CD14-positive monocyte (primary cell): ENCODE results near the gene ZNF778. TPM values are rescaled to one million over a fixed set of nuclear protein-coding genes. Genes with fewer than 3 reads are reported as not detected.

Source experiments
- DNase-seq, 3 donors: peaks; one replicate each; pipeline ENCODE4 v3.0.0-alpha.2; 2011 to 2022
- H2AFZ ChIP-seq: 2 replicates; pipeline ENCODE4 v1.6.0; 2012; ENCODE audit warnings: mild to moderate bottlenecking, low read depth, low read length, inconsistent platforms; ENCODE audit not compliant: insufficient read depth, poor library complexity, severe bottlenecking
- H3K27ac ChIP-seq, 2 donors: 1 replicate in 1 of 2; 2 replicates in 1 of 2; pipeline ENCODE4 v1.5.1; 2012 to 2013; ENCODE audit warnings: low read length in 2 of 2, control low read depth in 1 of 2, inconsistent platforms in 1 of 2, low read depth in 1 of 2, mild to moderate bottlenecking in 1 of 2
- H3K27me3 ChIP-seq, 2 donors: one replicate each; pipeline versions ENCODE4 v1.6.0 to v1.6.1; 2011 to 2013; ENCODE audit warnings: low read length in 2 of 2; ENCODE audit not compliant: control insufficient read depth in 2 of 2, insufficient read depth in 2 of 2
- H3K36me3 ChIP-seq, 2 donors: replicated peaks in 1 of 2; 1 replicate in 1 of 2; 2 replicates in 1 of 2; pipeline versions ENCODE4 v1.5.1 to v1.6.1; 2012 to 2013; ENCODE audit warnings: low read length in 2 of 2, control low read depth in 1 of 2, inconsistent platforms in 1 of 2, mild to moderate bottlenecking in 1 of 2; ENCODE audit not compliant: insufficient read depth in 2 of 2, control insufficient read depth in 1 of 2
- H3K4me1 ChIP-seq, 2 donors: 1 replicate in 1 of 2; 2 replicates in 1 of 2; pipeline versions ENCODE4 v1.5.1 to v1.6.1; 2012 to 2013; ENCODE audit warnings: low read length in 2 of 2, control low read depth in 1 of 2, inconsistent platforms in 1 of 2, mild to moderate bottlenecking in 1 of 2, moderate library complexity in 1 of 2; ENCODE audit not compliant: insufficient read depth in 2 of 2, control insufficient read depth in 1 of 2
- H3K4me2 ChIP-seq: replicated peaks from 2 replicates; pipeline ENCODE3; 2012; ENCODE audit warnings: low read length, moderate library complexity, mild to moderate bottlenecking; ENCODE audit not compliant: poor library complexity, severe bottlenecking; ENCODE audit errors: extremely low read depth
- H3K4me3 ChIP-seq, 3 experiments: fragments of 200-600 bp in 1 of 3; sonication (generic) in 1 of 3; replicated peaks in 1 of 3; 1 replicate in 2 of 3; 2 replicates in 1 of 3; pipeline ENCODE4 v1.5.1; 2011 to 2013; ENCODE audit warnings: low read length in 3 of 3, mild to moderate bottlenecking in 3 of 3, control low read depth in 2 of 3, low read depth in 2 of 3, inconsistent platforms in 1 of 3, moderate library complexity in 1 of 3
- H3K79me2 ChIP-seq: 2 replicates; pipeline ENCODE4 v1.6.0; 2012; ENCODE audit warnings: mild to moderate bottlenecking, control low read depth, inconsistent platforms, low read length, moderate library complexity; ENCODE audit not compliant: insufficient read depth
- H3K9ac ChIP-seq: 2 replicates; pipeline ENCODE4 v1.6.0; 2017; ENCODE audit warnings: low read length, mild to moderate bottlenecking; ENCODE audit not compliant: insufficient read depth, poor library complexity, severe bottlenecking
- H3K9me3 ChIP-seq, 2 donors: replicated peaks in 1 of 2; 1 replicate in 1 of 2; 2 replicates in 1 of 2; pipeline versions ENCODE4 v1.5.1 to v1.6.1; 2012 to 2013; ENCODE audit warnings: low read length in 2 of 2, control low read depth in 1 of 2; ENCODE audit not compliant: control insufficient read depth in 1 of 2, insufficient read depth in 1 of 2
- H4K20me1 ChIP-seq: 2 replicates; pipeline ENCODE4 v1.6.0; 2012; ENCODE audit warnings: mild to moderate bottlenecking, low read length, control low read depth, moderate library complexity; ENCODE audit not compliant: insufficient read depth
- H3K27ac Mint-ChIP-seq, 7 donors: one replicate each; pipeline ENCODE4 v1.8.0; 2020; ENCODE audit warnings: mild to moderate bottlenecking in 7 of 7, mixed read lengths in 7 of 7, moderate library complexity in 6 of 7, inconsistent platforms in 2 of 7
- H3K27me3 Mint-ChIP-seq, 3 donors: one replicate each; pipeline ENCODE4 v1.8.0; 2021 to 2022; ENCODE audit warnings: low read depth in 3 of 3, mild to moderate bottlenecking in 3 of 3, mixed read lengths in 3 of 3, moderate library complexity in 3 of 3, inconsistent platforms in 1 of 3
- H3K36me3 Mint-ChIP-seq, 2 donors: one replicate each; pipeline ENCODE4 v1.8.0; 2020; ENCODE audit warnings: mixed read lengths in 2 of 2, inconsistent platforms in 1 of 2, mild to moderate bottlenecking in 1 of 2
- H3K4me1 Mint-ChIP-seq: one replicate; pipeline ENCODE4 v1.8.0; 2020; ENCODE audit warnings: mild to moderate bottlenecking, mixed read lengths
- H3K4me3 Mint-ChIP-seq, 2 donors: one replicate each; pipeline ENCODE4 v1.8.0; 2020; ENCODE audit warnings: mild to moderate bottlenecking in 2 of 2, mixed read lengths in 2 of 2, moderate library complexity in 1 of 2
- H3K9me3 Mint-ChIP-seq, 7 donors: one replicate each; pipeline ENCODE4 v1.8.0; 2020 to 2022; ENCODE audit warnings: mixed read lengths in 7 of 7, mild to moderate bottlenecking in 6 of 7, moderate library complexity in 6 of 7, inconsistent platforms in 2 of 7
- WGBS: methylation state at CpG from one replicate; pipeline ENCODE4 v1.1.5; 2013; ENCODE audit warnings: missing lambda C conversion rate; ENCODE audit not compliant: insufficient coverage; 5-methylcytosine and 5-hydroxymethylcytosine counted together
- intact Hi-C, 2 donors: fragments of 100-400 bp; cut with micrococcal nuclease; formaldehyde crosslinking; loops; one replicate each; pipeline versions ENCODE4 v1.15.0 to v1.15.1; 2023
- polyA minus RNA-seq: library from RNA; depleted of rRNA, polyadenylated mRNA; stranded (reverse); fragments of >200 nt; gene quantifications from 2 replicates; pipeline ENCODE4 v1.2.3, GENCODE V29; 2012
- polyA plus RNA-seq, 3 donors: library from polyadenylated mRNA; depleted of rRNA in 1 of 3; unstranded in 2 of 3; stranded (reverse) in 1 of 3; fragments of 300-500 nt in 2 of 3; fragments of >200 nt in 1 of 3; fragmentation: Illumina TruSeq in 2 of 3; gene quantifications; 1 replicate in 2 of 3; 2 replicates in 1 of 3; pipeline ENCODE4 v1.2.3, GENCODE V29; 2012 to 2021
- total RNA-seq, 12 experiments: library from RNA in 1 of 12; stranded (reverse) in 1 of 12; fragments of 120-200 nt in 1 of 12; gene quantifications; one replicate each; pipeline ENCODE4 v1.2.4 and lab custom pipeline; 2013 to 2026; ENCODE audit warnings: mixed read lengths in 6 of 12, inconsistent platforms in 1 of 12
- TF ChIP-seq, protein P1 (sequence below): fragments of 200-600 bp; IDR thresholded peaks from one replicate; pipeline ENCODE4 v1.8.0; 2022; ENCODE audit warnings: antibody characterized with exemption, mild to moderate bottlenecking

Gene ZNF778
- 4.0 TPM for total RNA-seq (2013)
- polyA plus RNA-seq (1 to 10 TPM in 1 of 3 donors, under 1 TPM in 2; 0.51 to 9.0 (median 0.60) TPM), polyA minus RNA-seq (2.2 and 3.5 TPM in 2 replicates), total RNA-seq (lab: John Stamatoyannopoulos, UW) (2.7 to 14.5 (median 7.3) reads per million in 11 experiments)

DNA sequence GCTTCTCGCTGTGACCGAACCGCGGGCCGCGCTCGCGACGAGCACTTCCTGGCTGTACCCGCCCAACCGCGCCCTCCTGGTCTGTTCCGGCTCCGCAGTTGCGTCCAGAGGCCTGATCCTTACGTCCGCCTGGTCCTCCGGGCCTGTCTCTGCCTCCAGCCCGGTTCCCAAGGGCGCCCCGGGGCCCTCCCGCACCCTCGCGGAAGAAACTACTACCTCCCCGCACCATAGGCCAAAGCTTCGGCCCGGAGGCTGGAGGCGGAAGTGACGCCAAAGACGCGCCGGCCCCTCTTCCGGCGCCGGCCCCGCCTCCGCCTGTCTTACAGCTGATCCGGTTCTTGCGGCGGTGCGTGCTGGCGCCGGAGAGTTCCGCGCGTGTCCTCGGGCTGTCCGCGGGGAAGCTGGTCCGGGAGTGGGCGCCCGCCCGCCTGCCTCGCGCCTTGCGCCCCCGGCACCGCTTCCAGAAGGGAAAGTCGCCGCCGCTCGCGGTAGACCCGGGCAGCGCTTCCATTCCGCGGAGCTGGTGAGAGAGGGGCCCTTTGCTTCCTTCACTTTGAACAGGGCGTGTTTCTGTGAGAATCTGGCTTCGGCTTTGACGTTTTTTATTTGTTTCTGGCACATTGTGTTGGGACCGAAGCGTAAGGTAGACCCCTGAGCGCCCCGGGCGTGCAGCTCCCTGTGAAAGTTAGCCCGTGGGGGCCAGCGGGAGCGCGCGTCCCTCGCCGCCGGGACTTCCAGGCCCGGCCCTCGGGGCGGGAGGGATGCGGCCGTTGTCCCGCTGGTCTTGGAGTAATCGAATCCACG, at the start of gene ZNF778:
Gene ZNF778, plus strand, starts transcription at position 316 of the 804 bp plus-strand sequence. CDS start 3,425 bp downstream, outside the sequence.
- H3K4me2 ChIP-seq: peak within 1 kb of the TSS; percentile 89
- no peaks in the 10 kb centered on the region for H3K9me3 ChIP-seq
- peaks cover 14% of the 10 kb centered on the region for H4K20me1 ChIP-seq
- under 1% methylated on average over 88 of the region's 91 CpGs for WGBS
- peaks cover 20 to 22% of the 10 kb centered on the region in 2 donors for H3K36me3 ChIP-seq
- peaks cover 0 to 2% (median 0%) of the 10 kb centered on the region in 7 donors for H3K9me3 Mint-ChIP-seq
- peaks cover 15 to 25% of the 10 kb centered on the region in 2 donors for H3K36me3 Mint-ChIP-seq
- H3K27ac ChIP-seq: peak within 1 kb of the TSS; percentile 68 to 94
- peak within 1 kb of the TSS; percentile 88 to 91 for H3K4me3 Mint-ChIP-seq
- peaks cover 16 to 19% of the 10 kb centered on the region in 2 donors for H3K4me1 ChIP-seq
- DNase-seq: peak; percentile 84 to 87 (median 87)
- peak within 1 kb of the TSS; percentile 56 to 93 (median 61) for H3K4me3 ChIP-seq
- peak within 1 kb of the TSS; percentile 89 for H2AFZ ChIP-seq
- peak within 1 kb of the TSS; percentile 90 to 97 (median 93) for H3K27ac Mint-ChIP-seq
- peaks cover 17% of the 10 kb centered on the region for H3K4me1 Mint-ChIP-seq
- H3K27me3 ChIP-seq: no peaks in the 10 kb centered on the region
- intact Hi-C loops: loop anchor here (2.0 to 10.0 kb wide), 5 partner anchors 275 to 481 kb away; partner anchors contain the start of genes APRT (in 1 of the 2), GALNS (in 1 of the 2) and TRAPPC2L (in 1 of the 2)
- H3K9ac ChIP-seq: peak within 1 kb of the TSS; percentile 91
- H3K79me2 ChIP-seq: peaks cover 16% of the 10 kb centered on the region
- TF ChIP-seq, protein P1, sequence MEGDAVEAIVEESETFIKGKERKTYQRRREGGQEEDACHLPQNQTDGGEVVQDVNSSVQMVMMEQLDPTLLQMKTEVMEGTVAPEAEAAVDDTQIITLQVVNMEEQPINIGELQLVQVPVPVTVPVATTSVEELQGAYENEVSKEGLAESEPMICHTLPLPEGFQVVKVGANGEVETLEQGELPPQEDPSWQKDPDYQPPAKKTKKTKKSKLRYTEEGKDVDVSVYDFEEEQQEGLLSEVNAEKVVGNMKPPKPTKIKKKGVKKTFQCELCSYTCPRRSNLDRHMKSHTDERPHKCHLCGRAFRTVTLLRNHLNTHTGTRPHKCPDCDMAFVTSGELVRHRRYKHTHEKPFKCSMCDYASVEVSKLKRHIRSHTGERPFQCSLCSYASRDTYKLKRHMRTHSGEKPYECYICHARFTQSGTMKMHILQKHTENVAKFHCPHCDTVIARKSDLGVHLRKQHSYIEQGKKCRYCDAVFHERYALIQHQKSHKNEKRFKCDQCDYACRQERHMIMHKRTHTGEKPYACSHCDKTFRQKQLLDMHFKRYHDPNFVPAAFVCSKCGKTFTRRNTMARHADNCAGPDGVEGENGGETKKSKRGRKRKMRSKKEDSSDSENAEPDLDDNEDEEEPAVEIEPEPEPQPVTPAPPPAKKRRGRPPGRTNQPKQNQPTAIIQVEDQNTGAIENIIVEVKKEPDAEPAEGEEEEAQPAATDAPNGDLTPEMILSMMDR: no peak
- peaks cover 0 to 1% (median 0%) of the 10 kb centered on the region in 3 donors for H3K27me3 Mint-ChIP-seq

DNA sequence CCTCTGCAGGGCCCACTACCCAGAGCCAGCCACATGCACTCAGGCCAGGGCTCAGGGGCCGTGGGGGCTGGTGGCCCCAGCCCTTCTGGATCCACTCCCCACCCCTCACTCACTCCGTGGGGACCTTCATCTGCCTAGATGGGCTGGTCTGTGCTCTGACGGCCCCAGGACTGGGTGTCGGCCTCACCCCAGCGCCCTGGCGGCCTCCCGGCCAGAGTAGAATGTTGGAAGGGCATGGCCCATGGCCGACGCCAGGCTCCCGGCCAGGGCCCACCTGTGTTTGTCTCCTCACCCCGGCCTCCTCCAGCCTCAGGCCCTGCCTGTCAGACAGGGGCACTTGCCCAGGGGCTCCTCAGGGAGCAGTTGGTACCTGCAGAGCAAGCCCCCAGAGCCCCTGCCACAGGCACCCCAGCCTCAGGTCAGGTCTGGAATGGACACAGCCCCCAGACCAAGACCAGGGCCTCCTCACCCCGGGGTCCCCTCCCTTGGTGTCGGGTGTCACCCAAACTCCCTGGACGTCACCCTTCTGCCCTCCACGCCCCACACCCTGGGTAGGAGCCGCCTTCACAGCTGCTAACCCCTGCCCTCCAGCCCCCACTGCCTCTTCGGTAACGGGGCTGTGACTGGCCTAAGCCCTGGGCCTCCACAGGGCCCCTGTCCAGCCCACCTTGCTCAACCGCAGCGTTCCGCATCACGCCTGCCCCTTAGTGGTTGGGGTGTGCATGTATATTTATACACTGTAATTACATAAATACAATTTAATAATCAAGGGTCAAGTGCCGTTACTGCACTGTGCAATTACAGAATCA, 48.9 kb upstream of the ZNF778 start:
- H4K20me1 ChIP-seq: no peaks in the 10 kb centered on the region
- peaks cover 0 to 4% (median 0%) of the 10 kb centered on the region in 7 donors for H3K9me3 Mint-ChIP-seq
- no peak overlapping the region for H3K4me3 ChIP-seq
- peaks cover 8 to 57% (median 24%) of the 10 kb centered on the region in 3 donors for H3K27me3 Mint-ChIP-seq
- no peak overlapping the region for H2AFZ ChIP-seq
- WGBS: 87% methylated on average over 15 of the region's 23 CpGs
- peak overlapping the region in 1 of 7 donors; percentile 30 for H3K27ac Mint-ChIP-seq
- no peak overlapping the region for H3K27ac ChIP-seq
- no peaks in the 10 kb centered on the region for H3K36me3 Mint-ChIP-seq
- peaks cover 6% of the 10 kb centered on the region for H3K4me1 Mint-ChIP-seq
- no peaks in the 10 kb centered on the region for H3K36me3 ChIP-seq
- H3K4me3 Mint-ChIP-seq: no peak overlapping the region
- TF ChIP-seq, protein P1: no peak
- peaks cover 0 to 35% of the 10 kb centered on the region in 2 donors for H3K27me3 ChIP-seq
- no peak for DNase-seq
- H3K9me3 ChIP-seq: no peaks in the 10 kb centered on the region
- no peak overlapping the region for H3K9ac ChIP-seq
- peaks cover 18 to 24% of the 10 kb centered on the region in 2 donors for H3K4me1 ChIP-seq
- no peaks in the 10 kb centered on the region for H3K79me2 ChIP-seq
- no peak overlapping the region for H3K4me2 ChIP-seq
- intact Hi-C loops: loop anchor here in 1 of 2 donors (5.0 kb wide), 1 partner anchor 311 kb away; the partner anchor contains the start of genes GALNS and TRAPPC2L
